Nephron (organoid): ENCODE data around the gene COMMD4.
"Not testable (repeated sequence)": the region's sequence is repeated elsewhere in the genome, so short reads cannot be mapped to it uniquely, and the experiment has no call there.

Source experiments
- H3K27ac Mint-ChIP-seq, 3 experiments: 2 replicates each; pipeline ENCODE4 v1.8.0; 2020; ENCODE audit warnings: mixed read lengths in 3 of 3, mild to moderate bottlenecking in 2 of 3, moderate library complexity in 1 of 3
- H3K27me3 Mint-ChIP-seq: 2 replicates; pipeline ENCODE4 v1.8.0; 2021; ENCODE audit warnings: low read depth, mild to moderate bottlenecking, moderate library complexity, mixed read lengths
- H3K36me3 Mint-ChIP-seq: 2 replicates; pipeline ENCODE4 v1.8.0; 2020; ENCODE audit warnings: low read depth, mixed read lengths
- H3K4me1 Mint-ChIP-seq: 2 replicates; pipeline ENCODE4 v1.8.0; 2020; ENCODE audit warnings: mixed read lengths
- H3K4me3 Mint-ChIP-seq, 3 experiments: 2 replicates each; pipeline ENCODE4 v1.8.0; 2020; ENCODE audit warnings: mild to moderate bottlenecking in 3 of 3, mixed read lengths in 3 of 3, moderate library complexity in 2 of 3
- H3K9me3 Mint-ChIP-seq: 2 replicates; pipeline ENCODE4 v1.8.0; 2020; ENCODE audit warnings: mixed read lengths
- CTCF ChIP-seq, 3 experiments: fragments of 200-600 bp; sonication (generic); IDR thresholded peaks; one replicate each; pipeline ENCODE4 v1.5.0; 2021; ENCODE audit warnings: antibody characterized with exemption in 3 of 3; ENCODE audit not compliant: unreplicated experiment in 3 of 3

Gene COMMD4

GRCh38 chr15:75380773-75381172 is 44.9 kb downstream of the COMMD4 start:
- no peak for TF ChIP-seq CTCF (IDR thresholded peaks at IDR 0.05; ENCODE audit: unreplicated experiment in 3 of 3)
- no peak overlapping the region for H3K27ac Mint-ChIP-seq

GRCh38 chr15:75383986-75384385 is 48.1 kb downstream of the COMMD4 start:
- H3K27me3 Mint-ChIP-seq, H3K4me3 Mint-ChIP-seq, H3K27ac Mint-ChIP-seq, H3K4me1 Mint-ChIP-seq, H3K9me3 Mint-ChIP-seq: not testable (repeated sequence)
- H3K36me3 Mint-ChIP-seq: peaks cover 73% of the 10 kb centered on the region

More at GRCh38 chr15:75380773-75381172, 44.9 kb downstream of the COMMD4 start:
- Mint-ChIP-seq H3K27me3 (no peaks in the 10 kb centered on the region), H3K9me3 (no peaks in the 10 kb centered on the region), H3K4me1 (no peaks in the 10 kb centered on the region), H3K4me3 (no peak overlapping the region), H3K36me3 (peaks cover 73% of the 10 kb centered on the region)
